Natural killer cell (primary cell): ENCODE results near the gene SRPK2. TPM values are rescaled to one million over a fixed set of nuclear protein-coding genes. Genes with fewer than 3 reads are reported as not detected.

Experiments
- ATAC-seq, 3 donors: fragments of 150-1000 bp in 2 of 3; fragments of 200-7000 bp in 1 of 3; cut with Tn5 transposase; 1 replicate in 1 of 3; 2 replicates in 2 of 3; pipeline ENCODE4 v1.10.0; 2021; ENCODE audit warnings: mild to moderate bottlenecking in 2 of 3, moderate library complexity in 2 of 3
- DNase-seq, 2 donors: peaks; one replicate each; pipeline versions ENCODE4 v3.0.0 to v3.0.0-alpha.2; 2013 to 2021; ENCODE audit warnings: mixed read lengths in 1 of 2
- H3K27ac ChIP-seq: one replicate; pipeline ENCODE4 v1.5.1; 2013; ENCODE audit warnings: mild to moderate bottlenecking, low read length
- H3K27me3 ChIP-seq: one replicate; pipeline ENCODE4 v1.6.1; 2013; ENCODE audit warnings: low read length; ENCODE audit not compliant: control insufficient read depth, insufficient read depth
- H3K36me3 ChIP-seq: one replicate; pipeline ENCODE4 v1.6.1; 2013; ENCODE audit warnings: low read length; ENCODE audit not compliant: control insufficient read depth, insufficient read depth
- H3K4me1 ChIP-seq: one replicate; pipeline ENCODE4 v1.6.1; 2013; ENCODE audit warnings: low read length; ENCODE audit not compliant: control insufficient read depth, insufficient read depth
- H3K4me3 ChIP-seq: one replicate; pipeline ENCODE4 v1.5.1; 2013; ENCODE audit warnings: low read length
- H3K9me3 ChIP-seq: one replicate; pipeline ENCODE4 v1.6.1; 2013; ENCODE audit warnings: low read length; ENCODE audit not compliant: control insufficient read depth, insufficient read depth
- H3K27ac Mint-ChIP-seq, 2 donors: one replicate each; pipeline ENCODE4 v1.8.0; 2022; ENCODE audit warnings: mild to moderate bottlenecking in 2 of 2, mixed read lengths in 2 of 2, moderate library complexity in 1 of 2
- H3K27me3 Mint-ChIP-seq, 2 donors: one replicate each; pipeline ENCODE4 v1.8.0; 2022; ENCODE audit warnings: low read depth in 2 of 2, mixed read lengths in 2 of 2
- H3K36me3 Mint-ChIP-seq: one replicate; pipeline ENCODE4 v1.8.0; 2022; ENCODE audit warnings: mixed read lengths
- H3K4me1 Mint-ChIP-seq, 2 donors: one replicate each; pipeline ENCODE4 v1.8.0; 2022; ENCODE audit warnings: mixed read lengths in 2 of 2
- H3K4me3 Mint-ChIP-seq: one replicate; pipeline ENCODE4 v1.8.0; 2022; ENCODE audit warnings: mild to moderate bottlenecking, moderate library complexity, mixed read lengths
- H3K9me3 Mint-ChIP-seq, 2 donors: one replicate each; pipeline ENCODE4 v1.8.0; 2022; ENCODE audit warnings: mixed read lengths in 2 of 2
- CTCF ChIP-seq: fragments of 200-600 bp; IDR thresholded peaks from one replicate; pipeline ENCODE4 v1.8.0; 2022; ENCODE audit warnings: antibody characterized with exemption
- WGBS: methylation state at CpG from one replicate; pipeline ENCODE4 v1.1.7; 2013; ENCODE audit warnings: missing lambda C conversion rate; ENCODE audit not compliant: insufficient coverage; 5-methylcytosine and 5-hydroxymethylcytosine counted together
- intact Hi-C: fragments of 100-400 bp; cut with micrococcal nuclease; formaldehyde crosslinking; loops from one replicate; pipeline ENCODE4 v1.14.2; 2022
- total RNA-seq, 4 donors: library from RNA; stranded (reverse); fragments of 120-200 nt in 1 of 4; gene quantifications; one replicate each; pipeline versions ENCODE4 v1.2.3 to v1.2.4, GENCODE V29; 2013 to 2022

SRPK2 gene
- total RNA-seq, 3 donors from 2014 or later (not counting 1 experiment from before 2014, with no cell fraction given), result 103 to 121 (median 108) TPM

- no peaks in the 10 kb centered on the region for H3K9me3 ChIP-seq
- Mint-ChIP-seq H3K9me3 (no peaks in the 10 kb centered on the region), H3K4me3 (no peak overlapping the region), H3K27ac (no peak overlapping the region), H3K4me1 (peaks cover 71 to 72% of the 10 kb centered on the region in 2 donors), H3K36me3 (no peaks in the 10 kb centered on the region), H3K27me3 (no peaks in the 10 kb centered on the region)
- WGBS, result 100% methylated on average over 1 of the region's 2 CpGs
- DNase-seq (no peak), ATAC-seq (no peak)
- H3K4me1 ChIP-seq, result no peaks in the 10 kb centered on the region
- no peak overlapping the region for H3K4me3 ChIP-seq
- no peaks in the 10 kb centered on the region for H3K27me3 ChIP-seq
- intact Hi-C loops, result no loop called here
- TF ChIP-seq CTCF, result no peak
- no peaks in the 10 kb centered on the region for H3K36me3 ChIP-seq
- no peak overlapping the region for H3K27ac ChIP-seq
Measured at GRCh38 chr7:105191331-105191730, 197.4 kb downstream of the SRPK2 start.

- 97% methylated on average over 8 of the region's 8 CpGs for WGBS
- no peaks in the 10 kb centered on the region for H3K27me3 Mint-ChIP-seq
- Histone ChIP-seq H3K4me3 (no peak overlapping the region), H3K9me3 (no peaks in the 10 kb centered on the region), H3K36me3 (no peaks in the 10 kb centered on the region), H3K27ac (no peak overlapping the region), H3K27me3 (no peaks in the 10 kb centered on the region), H3K4me1 (no peaks in the 10 kb centered on the region)
- DNase-seq (no peak), ATAC-seq (no peak)
- peak overlapping the region in 1 of 2 donors; percentile 55 for H3K27ac Mint-ChIP-seq
- no peak for TF ChIP-seq CTCF
- no peaks in the 10 kb centered on the region for H3K9me3 Mint-ChIP-seq
- H3K4me1 Mint-ChIP-seq, result peaks cover 60 to 61% of the 10 kb centered on the region in 2 donors
- no peaks in the 10 kb centered on the region for H3K36me3 Mint-ChIP-seq
- H3K4me3 Mint-ChIP-seq, result no peak overlapping the region
- intact Hi-C loops, result no loop called here
Measured at GRCh38 chr7:105189859-105190492, 198.7 kb downstream of the SRPK2 start.

- Histone ChIP-seq H3K27me3 (no peaks in the 10 kb centered on the region), H3K36me3 (no peaks in the 10 kb centered on the region), H3K4me1 (no peaks in the 10 kb centered on the region), H3K27ac (no peak overlapping the region), H3K9me3 (no peaks in the 10 kb centered on the region), H3K4me3 (no peak overlapping the region)
- ATAC-seq (no peak), DNase-seq (no peak)
- intact Hi-C loops, result no loop called here
- no peak for TF ChIP-seq CTCF
- Mint-ChIP-seq H3K4me3 (no peak overlapping the region), H3K27ac (peak overlapping the region in 1 of 2 donors; percentile 11), H3K27me3 (no peaks in the 10 kb centered on the region), H3K36me3 (no peaks in the 10 kb centered on the region), H3K4me1 (peaks cover 52 to 57% of the 10 kb centered on the region in 2 donors), H3K9me3 (no peaks in the 10 kb centered on the region)
Measured at GRCh38 chr7:105188201-105188600, 200.5 kb downstream of the SRPK2 start.
